ENCODE measurements around the gene SRXN1. TPM values are rescaled to one million over a fixed set of nuclear protein-coding genes. Genes with fewer than 3 reads are reported as not detected.

Gene SRXN1
- total RNA-seq, 1 experiment from 2014 or later = 42.6 TPM

GRCh38 chr20:620246-620645, 32.8 kb downstream of the SRXN1 start:
- BruUV-seq (replicated peaks) = no TSS peak
- Mint-ChIP-seq H3K36me3 (ENCODE audit: insufficient read depth, unreplicated experiment) (no peaks in the 10 kb centered on the region), H3K9me3 (ENCODE audit: unreplicated experiment) (peaks cover 8% of the 10 kb centered on the region), H3K27ac (ENCODE audit: low read depth, unreplicated experiment) (no peak overlapping the region), H3K27me3 (ENCODE audit: insufficient read depth, unreplicated experiment) (peaks cover 74% of the 10 kb centered on the region), H3K4me1 (ENCODE audit: insufficient read depth, unreplicated experiment) (no peaks in the 10 kb centered on the region), H3K4me3 (ENCODE audit: unreplicated experiment) (no peak overlapping the region)
- DNase-seq (ENCODE audit: unreplicated experiment) = no peak
- no peak for TF ChIP-seq CTCF (IDR thresholded peaks at IDR 0.05; ENCODE audit: unreplicated experiment)
- intact Hi-C loops (cut with micrococcal nuclease) = no loop called here
- CTCF ChIA-PET = interaction anchor here (0.8 to 0.9 kb wide), 2 partner anchors 10 to 25 kb away, joined by 4 to 6 read pairs; no protein-coding TSS in a partner anchor
- POLR2A ChIA-PET = no interaction called here

GRCh38 chr20:618980-619379, 34.0 kb downstream of the SRXN1 start:
- ChIA-PET CTCF (interaction anchor here (0.6 to 1.5 kb wide), 5 partner anchors 26 to 578 kb away, joined by 3 to 5 read pairs (median 4); partner anchors contain the start of gene SRXN1), POLR2A (no interaction called here)
- DNase-seq (ENCODE audit: unreplicated experiment) = no peak
- no TSS peak for BruUV-seq (replicated peaks)
- intact Hi-C loops (cut with micrococcal nuclease) = no loop called here
- no peak overlapping the region for H3K4me3 Mint-ChIP-seq (ENCODE audit: unreplicated experiment)
- H3K27ac Mint-ChIP-seq (ENCODE audit: low read depth, unreplicated experiment) = no peak overlapping the region
- peaks cover 67% of the 10 kb centered on the region for H3K27me3 Mint-ChIP-seq (ENCODE audit: insufficient read depth, unreplicated experiment)
- H3K36me3 Mint-ChIP-seq (ENCODE audit: insufficient read depth, unreplicated experiment) = no peaks in the 10 kb centered on the region
- no peak for TF ChIP-seq CTCF (IDR thresholded peaks at IDR 0.05; ENCODE audit: unreplicated experiment)
- peaks cover 8% of the 10 kb centered on the region for H3K9me3 Mint-ChIP-seq (ENCODE audit: unreplicated experiment)
- no peaks in the 10 kb centered on the region for H3K4me1 Mint-ChIP-seq (ENCODE audit: insufficient read depth, unreplicated experiment)

GRCh38 chr20:617934-618690, 34.9 kb downstream of the SRXN1 start:
- TF ChIP-seq CTCF (IDR thresholded peaks at IDR 0.05; ENCODE audit: unreplicated experiment) = no peak
- intact Hi-C loops (cut with micrococcal nuclease) = no loop called here
- no peaks in the 10 kb centered on the region for H3K4me1 Mint-ChIP-seq (ENCODE audit: insufficient read depth, unreplicated experiment)
- no peak overlapping the region for H3K27ac Mint-ChIP-seq (ENCODE audit: low read depth, unreplicated experiment)
- CTCF ChIA-PET = interaction anchor here (0.6 to 1.5 kb wide), 6 partner anchors 23 to 579 kb away, joined by 3 to 5 read pairs (median 4); no protein-coding TSS in a partner anchor
- POLR2A ChIA-PET = interaction anchor here (0.6 kb wide), 1 partner anchor 69 kb away, joined by 3 read pairs; no protein-coding TSS in a partner anchor
- H3K9me3 Mint-ChIP-seq (ENCODE audit: unreplicated experiment) = peaks cover 8% of the 10 kb centered on the region
- H3K36me3 Mint-ChIP-seq (ENCODE audit: insufficient read depth, unreplicated experiment) = no peaks in the 10 kb centered on the region
- no peak overlapping the region for H3K4me3 Mint-ChIP-seq (ENCODE audit: unreplicated experiment)
- no peak for DNase-seq (ENCODE audit: unreplicated experiment)
- no TSS peak for BruUV-seq (replicated peaks)
- H3K27me3 Mint-ChIP-seq (ENCODE audit: insufficient read depth, unreplicated experiment) = peaks cover 71% of the 10 kb centered on the region

- Mint-ChIP-seq H3K36me3 (ENCODE audit: insufficient read depth, unreplicated experiment) (no peaks in the 10 kb centered on the region), H3K9me3 (ENCODE audit: unreplicated experiment) (peaks cover 8% of the 10 kb centered on the region), H3K27ac (ENCODE audit: low read depth, unreplicated experiment) (no peak overlapping the region), H3K27me3 (ENCODE audit: insufficient read depth, unreplicated experiment) (peaks cover 72% of the 10 kb centered on the region), H3K4me3 (ENCODE audit: unreplicated experiment) (no peak overlapping the region), H3K4me1 (ENCODE audit: insufficient read depth, unreplicated experiment) (no peaks in the 10 kb centered on the region)
- BruUV-seq (replicated peaks) = no TSS peak
- intact Hi-C loops (cut with micrococcal nuclease) = no loop called here
- DNase-seq (ENCODE audit: unreplicated experiment) = no peak
- no peak for TF ChIP-seq CTCF (IDR thresholded peaks at IDR 0.05; ENCODE audit: unreplicated experiment)
- CTCF ChIA-PET = interaction anchor here (0.6 kb wide), 1 partner anchor 141 kb away, joined by 4 read pairs; no protein-coding TSS in a partner anchor
- POLR2A ChIA-PET = no interaction called here
Measured at GRCh38 chr20:615514-615913, 37.5 kb downstream of the SRXN1 start.

Measured in MCF 10A (cell line).